HepG2 (cell line): Measurements from ENCODE around the gene PHF2.

ENCODE experiments used
- DPF2 ChIP-seq: sonication (generic); formaldehyde crosslinking; IDR thresholded peaks from 2 replicates; pipeline ENCODE4 v1.4.0; 2020; ENCODE audit warnings: mild to moderate bottlenecking, low read depth, missing genetic modification reagents, borderline replicate concordance
- DRAP1 ChIP-seq: IDR thresholded peaks from 2 replicates; pipeline ENCODE4 v1.6.1; 2016; ENCODE audit warnings: missing genetic modification reagents, missing compliant biosample characterization
- FOXK1 ChIP-seq: sonication (generic); formaldehyde crosslinking; IDR thresholded peaks from 2 replicates; pipeline ENCODE4 v1.4.0; 2020; ENCODE audit warnings: low read depth, missing genetic modification reagents, borderline replicate concordance
- JUNB ChIP-seq: sonication (generic); formaldehyde crosslinking; IDR thresholded peaks from 2 replicates; pipeline ENCODE4 v1.8.0; 2022; ENCODE audit warnings: missing genetic modification reagents, mild to moderate bottlenecking, borderline replicate concordance
- MXD4 ChIP-seq: IDR thresholded peaks from 2 replicates; pipeline ENCODE4 v1.6.1; 2016; ENCODE audit warnings: mild to moderate bottlenecking, missing biosample characterization, missing genetic modification reagents
- ZBTB7A ChIP-seq: sonication (generic); formaldehyde crosslinking; IDR thresholded peaks from 2 replicates; pipeline ENCODE4 v1.8.0; 2022; ENCODE audit warnings: mild to moderate bottlenecking, missing genetic modification reagents
- ZFY ChIP-seq: sonication (generic); formaldehyde crosslinking; IDR thresholded peaks from 2 replicates; pipeline ENCODE4 v1.4.0; 2020; ENCODE audit warnings: missing genetic modification reagents
- ZNF274 ChIP-seq: sonication (generic); formaldehyde crosslinking; IDR thresholded peaks from 2 replicates; pipeline ENCODE4 v1.5.1; 2020; ENCODE audit warnings: mild to moderate bottlenecking, missing genetic modification reagents
- ZNF660 ChIP-seq: sonication (generic); formaldehyde crosslinking; IDR thresholded peaks from 2 replicates; pipeline ENCODE4 v1.5.1; 2020; ENCODE audit warnings: mild to moderate bottlenecking, low read depth, missing genetic modification reagents, borderline replicate concordance

- TF ChIP-seq DPF2 (CRISPR knock-in tag), result no peak
- TF ChIP-seq JUNB, result no peak
- TF ChIP-seq MXD4, result no peak
- TF ChIP-seq ZBTB7A, result no peak
- no peak for TF ChIP-seq ZNF274 (CRISPR knock-in tag)
- TF ChIP-seq DRAP1 (CRISPR knock-in tag), result no peak
- TF ChIP-seq FOXK1 (CRISPR knock-in tag), result no peak
- TF ChIP-seq ZFY (CRISPR knock-in tag), result no peak
- TF ChIP-seq ZNF660 (CRISPR knock-in tag), result no peak
Observed at GRCh38 chr9:93678199-93679019, 102.0 kb downstream of the PHF2 start.
